HL-60 (cell line): ENCODE data around the gene CDK6.

Source experiments
- DNase-seq, 2 experiments: peaks; one replicate each; pipeline ENCODE4 v3.0.0-alpha.2; 2010 to 2020; ENCODE audit warnings: low read depth in 1 of 2, low spot score in 1 of 2
- H3K27ac ChIP-seq: fragments of 250-450 bp; sonication (Bioruptor Pico); replicated peaks from 2 replicates; pipeline ENCODE4 v1.5.1; 2020; ENCODE audit warnings: mild to moderate bottlenecking, moderate library complexity
- H3K27me3 ChIP-seq: fragments of 250-450 bp; sonication (Bioruptor Pico); 2 replicates; pipeline ENCODE4 v1.5.1; 2021; ENCODE audit warnings: mild to moderate bottlenecking, moderate library complexity; ENCODE audit not compliant: insufficient read depth, poor library complexity, severe bottlenecking
- H3K4me3 ChIP-seq: replicated peaks from 2 replicates; pipeline ENCODE4 v1.5.1; 2011; ENCODE audit warnings: mild to moderate bottlenecking, control low read depth, low read length; ENCODE audit not compliant: insufficient read depth
- CTCF ChIP-seq: IDR thresholded peaks from one replicate; pipeline ENCODE4 v1.5.1; 2011; ENCODE audit warnings: low read length, control low read depth, inconsistent platforms; ENCODE audit not compliant: insufficient read depth
- GABPA ChIP-seq: IDR thresholded peaks from 2 replicates; pipeline ENCODE4 v1.6.1; 2012; ENCODE audit warnings: low read depth
- POLR2AphosphoS5 ChIP-seq: IDR thresholded peaks from 2 replicates; pipeline ENCODE4 v1.6.1; 2012; ENCODE audit warnings: low read depth
- REST ChIP-seq: IDR thresholded peaks from 2 replicates; pipeline ENCODE4 v1.6.1; 2012; ENCODE audit warnings: low read depth; ENCODE audit not compliant: insufficient replicate concordance
- SPI1 ChIP-seq: IDR thresholded peaks from 2 replicates; pipeline ENCODE4 v1.6.1; 2012; ENCODE audit warnings: low read depth, mild to moderate bottlenecking, borderline replicate concordance

The CDK6 gene

GRCh38 chr7:92727755-92728154 is 108.6 kb downstream of the CDK6 start:
- no peak for DNase-seq
- TF ChIP-seq SPI1 (no peak), GABPA (no peak), POLR2AphosphoS5 (no peak), REST (no peak), CTCF (no peak)
- Histone ChIP-seq H3K27me3 (no peaks in the 10 kb centered on the region), H3K4me3 (no peak overlapping the region), H3K27ac (no peak overlapping the region)

- no peaks in the 10 kb centered on the region for H3K27me3 ChIP-seq
- no peak overlapping the region for H3K4me3 ChIP-seq
- DNase-seq = no peak
- no peak overlapping the region for H3K27ac ChIP-seq
- TF ChIP-seq POLR2AphosphoS5 (no peak), SPI1 (no peak), CTCF (no peak), REST (no peak), GABPA (no peak)
Measured at GRCh38 chr7:92725161-92725925, 111.0 kb downstream of the CDK6 start.

- Histone ChIP-seq H3K27ac (no peak overlapping the region), H3K4me3 (no peak overlapping the region), H3K27me3 (no peaks in the 10 kb centered on the region)
- TF ChIP-seq REST = no peak
- TF ChIP-seq GABPA = no peak
- TF ChIP-seq CTCF = no peak
- TF ChIP-seq POLR2AphosphoS5 = no peak
- no peak for TF ChIP-seq SPI1
- DNase-seq = peak; percentile 8 to 45
Measured at GRCh38 chr7:92723943-92724342, 112.4 kb downstream of the CDK6 start.
